Thoracic aorta (tissue), 2 donors: ENCODE measurements around the gene ZC3H12C. TPM values are rescaled to one million over a fixed set of nuclear protein-coding genes. Genes with fewer than 3 reads are reported as not detected.

ENCODE experiments used
- ATAC-seq: fragments of 150-250 bp; one replicate; pipeline ENCODE4 v1.8.0; 2017; ENCODE audit warnings: low read depth; ENCODE audit not compliant: insufficient number of reproducible peaks, low FRiP score
- DNase-seq: peaks from one replicate; pipeline ENCODE4 v3.0.0-alpha.2; 2020; ENCODE audit warnings: low spot score
- H3K27ac ChIP-seq, 2 donors: fragments of 200-600 bp; sonication (generic); 1 replicate in 1 of 2; 2 replicates in 1 of 2; pipeline ENCODE4 v1.5.1; 2016; ENCODE audit warnings: mild to moderate bottlenecking in 2 of 2, moderate library complexity in 2 of 2
- H3K27me3 ChIP-seq: fragments of 200-600 bp; sonication (generic); replicated peaks from 2 replicates; pipeline ENCODE4 v1.6.0; 2016; ENCODE audit warnings: mild to moderate bottlenecking; ENCODE audit not compliant: insufficient read depth
- H3K36me3 ChIP-seq: fragments of 200-600 bp; sonication (generic); one replicate; pipeline ENCODE4 v1.5.1; 2016
- H3K4me1 ChIP-seq, 2 donors: fragments of 200-600 bp; sonication (generic); 1 replicate in 1 of 2; 2 replicates in 1 of 2; pipeline versions ENCODE4 v1.5.1 to v1.6.0; 2016; ENCODE audit warnings: low read depth in 2 of 2, mild to moderate bottlenecking in 1 of 2; ENCODE audit not compliant: control insufficient read depth in 1 of 2
- H3K4me3 ChIP-seq: fragments of 200-600 bp; sonication (generic); 2 replicates; pipeline ENCODE4 v1.5.1; 2016; ENCODE audit warnings: mild to moderate bottlenecking
- H3K9me3 ChIP-seq: fragments of 200-600 bp; sonication (generic); 2 replicates; pipeline ENCODE4 v1.5.1; 2016
- CTCF ChIP-seq: fragments of 200-600 bp; sonication (generic); IDR thresholded peaks from one replicate; pipeline ENCODE4 v1.5.1; 2019; ENCODE audit warnings: antibody characterized with exemption
- total RNA-seq, 2 donors: library from RNA; depleted of rRNA; stranded (reverse); fragments of >200 nt; gene quantifications; one replicate each; pipeline versions ENCODE4 v1.1.0 to v1.2.3, GENCODE V29; 2016

Gene ZC3H12C
- total RNA-seq, 2 donors from 2014 or later, result 13.6 to 13.7 TPM

GRCh38 chr11:110160016-110160415, 66.8 kb downstream of the ZC3H12C start:
- no peak for TF ChIP-seq CTCF
- ATAC-seq (no peak), DNase-seq (no peak)
- Histone ChIP-seq H3K9me3 (no peaks in the 10 kb centered on the region), H3K36me3 (peaks cover 15% of the 10 kb centered on the region), H3K27me3 (no peaks in the 10 kb centered on the region), H3K4me1 (no peaks in the 10 kb centered on the region), H3K4me3 (no peak overlapping the region), H3K27ac (no peak overlapping the region)

GRCh38 chr11:110160437-110160836, 67.2 kb downstream of the ZC3H12C start:
- Histone ChIP-seq H3K4me3 (no peak overlapping the region), H3K27me3 (no peaks in the 10 kb centered on the region), H3K27ac (no peak overlapping the region), H3K4me1 (no peaks in the 10 kb centered on the region), H3K9me3 (no peaks in the 10 kb centered on the region), H3K36me3 (peaks cover 19% of the 10 kb centered on the region)
- no peak for DNase-seq
- no peak for ATAC-seq
- TF ChIP-seq CTCF, result no peak

GRCh38 chr11:110161061-110161460, 67.9 kb downstream of the ZC3H12C start:
- DNase-seq (no peak), ATAC-seq (no peak)
- Histone ChIP-seq H3K27me3 (no peaks in the 10 kb centered on the region), H3K4me3 (no peak overlapping the region), H3K27ac (no peak overlapping the region), H3K36me3 (peaks cover 20% of the 10 kb centered on the region), H3K9me3 (no peaks in the 10 kb centered on the region), H3K4me1 (no peaks in the 10 kb centered on the region)
- TF ChIP-seq CTCF, result no peak

- peaks cover 20% of the 10 kb centered on the region for H3K36me3 ChIP-seq
- DNase-seq (no peak), ATAC-seq (no peak)
- H3K4me1 ChIP-seq, result no peaks in the 10 kb centered on the region
- no peak overlapping the region for H3K27ac ChIP-seq
- H3K9me3 ChIP-seq, result no peaks in the 10 kb centered on the region
- H3K4me3 ChIP-seq, result no peak overlapping the region
- H3K27me3 ChIP-seq, result no peaks in the 10 kb centered on the region
- TF ChIP-seq CTCF, result no peak
Observed at GRCh38 chr11:110162216-110162615, 69.0 kb downstream of the ZC3H12C start.

- TF ChIP-seq CTCF, result no peak
- H3K27ac ChIP-seq, result no peak overlapping the region
- H3K4me3 ChIP-seq, result no peak overlapping the region
- H3K27me3 ChIP-seq, result no peaks in the 10 kb centered on the region
- no peak for DNase-seq
- H3K9me3 ChIP-seq, result no peaks in the 10 kb centered on the region
- H3K4me1 ChIP-seq, result no peaks in the 10 kb centered on the region
- ATAC-seq, result no peak
- H3K36me3 ChIP-seq, result peaks cover 13% of the 10 kb centered on the region
Observed at GRCh38 chr11:110165039-110165925, 72.1 kb downstream of the ZC3H12C start.
